Loucy (cell line): ENCODE data around the gene UNC5B.

ENCODE experiments used
- H2AFZ ChIP-seq: fragments of 200-600 bp; sonication (generic); 2 replicates; pipeline ENCODE4 v1.6.0; 2016; ENCODE audit warnings: antibody characterized with exemption, mild to moderate bottlenecking, low read length, moderate library complexity
- H3F3A ChIP-seq: fragments of 200-600 bp; 2 replicates; pipeline ENCODE4 v1.6.0; 2016; ENCODE audit warnings: antibody characterized with exemption, low read depth, mild to moderate bottlenecking
- H3K27me3 ChIP-seq: fragments of 200-600 bp; sonication (generic); 2 replicates; pipeline ENCODE4 v1.6.1; 2014; ENCODE audit warnings: low read length, mild to moderate bottlenecking; ENCODE audit not compliant: insufficient read depth, poor library complexity, severe bottlenecking
- H3K36me3 ChIP-seq: fragments of 200-600 bp; sonication (generic); 2 replicates; pipeline ENCODE4 v1.6.1; 2016; ENCODE audit warnings: low read length; ENCODE audit not compliant: insufficient read depth
- H3K4me1 ChIP-seq: fragments of 200-600 bp; sonication (generic); 2 replicates; pipeline ENCODE4 v1.5.1; 2014; ENCODE audit warnings: low read length, mild to moderate bottlenecking; ENCODE audit not compliant: insufficient read depth, poor library complexity, severe bottlenecking
- H3K4me2 ChIP-seq: fragments of 200-600 bp; sonication (generic); 2 replicates; pipeline ENCODE4 v1.6.0; 2014; ENCODE audit warnings: antibody characterized with exemption, low read length, low read depth, mild to moderate bottlenecking; ENCODE audit not compliant: poor library complexity, severe bottlenecking
- H3K4me3 ChIP-seq: fragments of 200-600 bp; sonication (generic); 2 replicates; pipeline ENCODE4 v1.5.1; 2014; ENCODE audit warnings: low read length, mild to moderate bottlenecking, mixed read lengths; ENCODE audit not compliant: poor library complexity, severe bottlenecking
- H3K79me2 ChIP-seq: fragments of 200-600 bp; sonication (generic); 2 replicates; pipeline ENCODE4 v1.6.1; 2014; ENCODE audit warnings: low read length; ENCODE audit not compliant: insufficient read depth
- H3K9ac ChIP-seq: fragments of 200-600 bp; sonication (generic); 2 replicates; pipeline ENCODE4 v1.6.0; 2014; ENCODE audit warnings: mild to moderate bottlenecking, low read depth, low read length, moderate library complexity; ENCODE audit not compliant: poor library complexity, severe bottlenecking
- H3K9me2 ChIP-seq: fragments of 200-600 bp; sonication (generic); replicated peaks from 2 replicates; pipeline ENCODE4 v1.6.1; 2016; ENCODE audit warnings: low read depth, low read length, mixed read lengths
- H3K9me3 ChIP-seq: fragments of 200-600 bp; sonication (generic); 2 replicates; pipeline ENCODE4 v1.6.1; 2014; ENCODE audit warnings: mild to moderate bottlenecking, antibody characterized with exemption, low read length, low read depth; ENCODE audit not compliant: insufficient read depth
- H4K20me1 ChIP-seq: fragments of 200-600 bp; sonication (generic); 2 replicates; pipeline ENCODE4 v1.6.0; 2014; ENCODE audit warnings: antibody characterized with exemption, low read length, mild to moderate bottlenecking; ENCODE audit not compliant: insufficient read depth, poor library complexity, severe bottlenecking
- CTCF ChIP-seq: fragments of 200-600 bp; sonication (generic); conservative IDR thresholded peaks from 2 replicates; pipeline ENCODE4 v1.5.1; 2014; ENCODE audit warnings: mild to moderate bottlenecking, antibody characterized with exemption, low read length
- EZH2phosphoT487 ChIP-seq: fragments of 200-600 bp; IDR thresholded peaks from 2 replicates; pipeline ENCODE4 v1.6.1; 2018; ENCODE audit warnings: antibody characterized with exemption, mild to moderate bottlenecking, moderate library complexity, borderline replicate concordance

The UNC5B gene

GRCh38 chr10:71282323-71282680, 69.9 kb downstream of the UNC5B start:
- Histone ChIP-seq H4K20me1 (no peaks in the 10 kb centered on the region), H3K4me2 (no peak overlapping the region), H3K79me2 (no peaks in the 10 kb centered on the region), H2AFZ (no peak overlapping the region), H3K36me3 (no peaks in the 10 kb centered on the region), H3K27me3 (no peaks in the 10 kb centered on the region), H3K4me1 (peaks cover 3% of the 10 kb centered on the region), H3F3A (no peaks in the 10 kb centered on the region), H3K9ac (no peak overlapping the region), H3K9me3 (no peaks in the 10 kb centered on the region), H3K4me3 (no peak overlapping the region), H3K9me2 (no peaks in the 10 kb centered on the region)
- TF ChIP-seq EZH2phosphoT487: no peak
- no peak for TF ChIP-seq CTCF

DNA sequence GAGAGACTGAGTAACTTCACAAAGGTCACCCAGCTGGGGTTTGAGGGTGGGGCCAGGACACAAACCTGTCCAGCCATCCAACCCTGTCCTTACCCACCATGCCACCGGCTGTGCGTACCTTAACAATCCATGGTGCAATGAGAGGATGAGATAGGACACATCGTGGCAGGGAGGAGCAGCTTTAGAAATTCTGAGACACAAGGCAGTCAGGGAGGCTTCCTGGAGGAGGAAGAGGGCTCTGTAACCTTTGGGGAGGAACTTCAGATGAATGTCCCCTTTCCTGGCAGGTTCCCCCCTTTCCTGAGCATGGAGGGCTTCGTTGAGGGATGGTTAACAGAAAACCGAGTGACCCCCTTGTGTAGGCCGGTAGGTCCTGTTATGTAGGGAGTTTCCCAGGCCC, 71.0 kb downstream of the UNC5B start:
- Histone ChIP-seq H3K79me2 (no peaks in the 10 kb centered on the region), H3F3A (no peaks in the 10 kb centered on the region), H3K9ac (no peak overlapping the region), H4K20me1 (no peaks in the 10 kb centered on the region), H3K4me2 (no peak overlapping the region), H3K4me3 (no peak overlapping the region), H2AFZ (no peak overlapping the region), H3K36me3 (no peaks in the 10 kb centered on the region), H3K9me3 (no peaks in the 10 kb centered on the region), H3K9me2 (no peaks in the 10 kb centered on the region), H3K4me1 (peaks cover 3% of the 10 kb centered on the region), H3K27me3 (no peaks in the 10 kb centered on the region)
- no peak for TF ChIP-seq CTCF
- no peak for TF ChIP-seq EZH2phosphoT487

GRCh38 chr10:71283876-71284275, 71.5 kb downstream of the UNC5B start:
- no peaks in the 10 kb centered on the region for H3K9me2 ChIP-seq
- H3K4me3 ChIP-seq: no peak overlapping the region
- H3F3A ChIP-seq: no peaks in the 10 kb centered on the region
- H3K9me3 ChIP-seq: no peaks in the 10 kb centered on the region
- H3K9ac ChIP-seq: no peak overlapping the region
- no peak overlapping the region for H3K4me2 ChIP-seq
- no peaks in the 10 kb centered on the region for H3K36me3 ChIP-seq
- no peak overlapping the region for H2AFZ ChIP-seq
- H3K79me2 ChIP-seq: no peaks in the 10 kb centered on the region
- no peaks in the 10 kb centered on the region for H4K20me1 ChIP-seq
- TF ChIP-seq EZH2phosphoT487 (no peak), CTCF (no peak)
- no peaks in the 10 kb centered on the region for H3K27me3 ChIP-seq
- H3K4me1 ChIP-seq: peaks cover 1% of the 10 kb centered on the region
